WERI-Rb-1 (cell line): Measurements from ENCODE around the gene FXYD2.

Source experiments
- DNase-seq: peaks from one replicate; pipeline ENCODE4 v3.0.0-alpha.2; 2020
- H3K27ac ChIP-seq: fragments of 250-450 bp; sonication (Bioruptor Pico); 2 replicates; pipeline ENCODE4 v1.5.1; 2020; ENCODE audit warnings: mild to moderate bottlenecking, moderate library complexity
- H3K27me3 ChIP-seq: fragments of 250-450 bp; sonication (Bioruptor Pico); 2 replicates; pipeline ENCODE4 v1.5.1; 2021; ENCODE audit warnings: mild to moderate bottlenecking, low read depth, moderate library complexity; ENCODE audit not compliant: insufficient read depth, severe bottlenecking
- H3K36me3 ChIP-seq: fragments of 250-450 bp; sonication (Bioruptor Pico); 2 replicates; pipeline ENCODE4 v1.5.1; 2020; ENCODE audit warnings: mild to moderate bottlenecking, moderate library complexity
- H3K4me3 ChIP-seq: 2 replicates; pipeline ENCODE4 v1.5.1; 2011; ENCODE audit warnings: low read depth, mild to moderate bottlenecking, control low read depth, low read length
- H3K9me3 ChIP-seq: fragments of 250-450 bp; sonication (Bioruptor Pico); 2 replicates; pipeline ENCODE4 v1.5.1; 2021; ENCODE audit warnings: mild to moderate bottlenecking, moderate library complexity; ENCODE audit not compliant: severe bottlenecking
- CTCF ChIP-seq: IDR thresholded peaks from 2 replicates; pipeline ENCODE4 v1.5.1; 2011; ENCODE audit warnings: low read depth, mild to moderate bottlenecking, control low read depth, inconsistent platforms, low read length

Gene FXYD2

GRCh38 chr11:117839380-117839881 is 14.9 kb upstream of the FXYD2 start:
- H3K27ac ChIP-seq = no peak overlapping the region
- no peak overlapping the region for H3K4me3 ChIP-seq
- H3K27me3 ChIP-seq = no peaks in the 10 kb centered on the region
- no peak for DNase-seq
- no peak for TF ChIP-seq CTCF
- H3K36me3 ChIP-seq = no peaks in the 10 kb centered on the region; the same call in 1 of the 2 replicates
- no peaks in the 10 kb centered on the region for H3K9me3 ChIP-seq

- H3K36me3 ChIP-seq = no peaks in the 10 kb centered on the region; the same call in 1 of the 2 replicates
- no peak overlapping the region for H3K27ac ChIP-seq
- TF ChIP-seq CTCF = no peak
- H3K9me3 ChIP-seq = no peaks in the 10 kb centered on the region
- H3K4me3 ChIP-seq = no peak overlapping the region
- no peak for DNase-seq
- H3K27me3 ChIP-seq = no peaks in the 10 kb centered on the region
Observed at GRCh38 chr11:117838901-117839300, 14.4 kb upstream of the FXYD2 start.

DNA sequence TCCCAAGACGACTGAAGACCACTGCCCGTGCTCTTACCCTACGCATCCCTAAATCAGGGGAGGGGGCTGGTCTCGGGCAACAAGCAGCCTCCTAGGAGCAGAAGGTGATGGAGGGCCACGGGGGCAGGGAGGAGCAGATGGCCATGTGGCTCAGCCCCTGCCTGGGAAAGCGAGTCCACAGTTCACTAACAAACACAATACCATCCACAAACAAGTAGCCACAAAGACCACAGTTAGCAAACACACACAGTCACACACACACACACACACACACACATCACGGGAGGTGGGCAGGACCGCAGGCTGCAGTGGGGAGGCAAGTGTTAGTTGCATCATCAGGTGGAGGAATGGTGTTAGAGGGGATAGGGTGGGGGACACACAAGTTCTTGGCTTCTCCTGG is 13.2 kb upstream of the FXYD2 start:
- Histone ChIP-seq H3K9me3 (no peaks in the 10 kb centered on the region), H3K27me3 (no peaks in the 10 kb centered on the region), H3K36me3 (no peaks in the 10 kb centered on the region; the same call in 1 of the 2 replicates), H3K4me3 (no peak overlapping the region), H3K27ac (no peak overlapping the region)
- DNase-seq = no peak
- no peak for TF ChIP-seq CTCF

- Histone ChIP-seq H3K4me3 (no peak overlapping the region), H3K27me3 (no peaks in the 10 kb centered on the region), H3K9me3 (no peaks in the 10 kb centered on the region), H3K36me3 (no peaks in the 10 kb centered on the region; the same call in 1 of the 2 replicates), H3K27ac (no peak overlapping the region)
- no peak for TF ChIP-seq CTCF
- no peak for DNase-seq
Observed at GRCh38 chr11:117837070-117837776, 12.7 kb upstream of the FXYD2 start.

DNA sequence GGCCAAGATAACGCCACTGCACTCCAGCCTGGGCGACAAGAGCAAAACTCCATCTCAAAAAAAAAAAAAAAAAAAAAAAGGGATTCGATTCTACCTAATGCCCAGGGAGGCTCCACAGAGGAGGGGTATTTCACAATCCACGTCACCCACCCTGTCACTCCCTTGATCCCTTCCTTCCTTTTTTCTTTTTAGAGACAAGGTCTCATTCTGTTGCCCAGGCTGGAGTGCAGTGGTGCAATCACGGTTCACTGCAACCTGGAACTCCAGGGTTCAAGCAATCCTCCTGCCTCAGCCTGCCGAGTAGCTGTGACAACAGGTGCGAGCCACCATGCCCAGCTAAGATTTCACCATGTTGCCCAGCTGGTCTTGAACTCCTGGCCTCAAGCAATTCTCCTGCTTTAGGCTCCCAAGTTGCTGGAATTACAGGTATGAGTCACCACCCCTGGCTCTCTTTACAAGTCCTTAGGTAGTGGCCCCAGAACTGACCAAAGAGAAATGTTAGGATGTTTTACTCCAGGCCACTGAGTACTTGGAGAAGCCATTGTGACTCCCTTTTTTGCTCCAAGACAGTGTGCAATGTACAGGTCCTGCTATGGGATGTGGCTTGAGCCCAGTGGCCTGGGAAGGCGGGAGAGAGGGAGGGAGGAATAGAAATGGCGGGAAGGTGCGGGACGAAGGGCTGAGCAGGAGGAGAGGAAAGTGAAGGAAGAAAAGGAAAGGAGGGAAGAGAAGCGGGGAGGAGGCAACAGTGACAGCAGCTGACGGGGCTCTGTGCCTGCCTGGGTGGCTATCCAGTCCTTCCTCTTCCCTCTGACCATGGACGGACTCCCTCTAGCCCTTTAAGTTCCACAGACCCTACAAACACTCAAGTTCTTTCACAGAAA is 11.8 kb upstream of the FXYD2 start:
- DNase-seq = no peak
- no peaks in the 10 kb centered on the region for H3K9me3 ChIP-seq
- TF ChIP-seq CTCF = no peak
- no peak overlapping the region for H3K4me3 ChIP-seq
- no peaks in the 10 kb centered on the region; the same call in 1 of the 2 replicates for H3K36me3 ChIP-seq
- no peaks in the 10 kb centered on the region for H3K27me3 ChIP-seq
- H3K27ac ChIP-seq = no peak overlapping the region
